Fibroblast of the aortic adventitia (primary cell): ENCODE data around the gene CPVL. TPM values are rescaled to one million over a fixed set of nuclear protein-coding genes. Genes with fewer than 3 reads are reported as not detected.

ENCODE experiments used
- DNase-seq: peaks from one replicate; pipeline ENCODE4 v3.0.0-alpha.2; 2010; ENCODE audit warnings: low read depth
- H3K4me3 ChIP-seq: 2 replicates; pipeline ENCODE4 v1.5.1; 2011; ENCODE audit warnings: low read depth, mild to moderate bottlenecking, control low read depth, low read length, moderate library complexity
- CTCF ChIP-seq: IDR thresholded peaks from 2 replicates; pipeline ENCODE4 v1.5.1; 2011; ENCODE audit warnings: mild to moderate bottlenecking, low read length, control low read depth, inconsistent platforms; ENCODE audit not compliant: insufficient read depth
- total RNA-seq: library from RNA; depleted of rRNA; stranded (reverse); fragments of >200 nt; gene quantifications from 2 replicates; pipeline ENCODE4 v1.2.3, GENCODE V29; 2012; ENCODE audit warnings: low replicate concordance

CPVL gene
- total RNA-seq, 1 donor, result 0.54 TPM

- no peak overlapping the region for H3K4me3 ChIP-seq
- DNase-seq, result no peak
- no peak for TF ChIP-seq CTCF
These were observed 168.5 kb downstream of the CPVL start for GRCh38 chr7:28977881-28978280.

- no peak for DNase-seq
- H3K4me3 ChIP-seq, result no peak overlapping the region
- no peak for TF ChIP-seq CTCF
These were observed 170.3 kb downstream of the CPVL start for GRCh38 chr7:28976022-28976421.

GRCh38 chr7:28973591-28973990, 172.7 kb downstream of the CPVL start:
- H3K4me3 ChIP-seq, result no peak overlapping the region
- no peak for TF ChIP-seq CTCF
- DNase-seq, result no peak

GRCh38 chr7:28964056-28964455, 182.3 kb downstream of the CPVL start:
- H3K4me3 ChIP-seq, result no peak overlapping the region
- no peak for TF ChIP-seq CTCF
- no peak for DNase-seq

- no peak for DNase-seq
- no peak for TF ChIP-seq CTCF
- H3K4me3 ChIP-seq, result no peak overlapping the region
These were observed 184.4 kb downstream of the CPVL start for GRCh38 chr7:28961972-28962371.

- H3K4me3 ChIP-seq, result no peak overlapping the region
- DNase-seq, result no peak
- no peak for TF ChIP-seq CTCF
These were observed 186.1 kb downstream of the CPVL start for GRCh38 chr7:28960071-28960840.

GRCh38 chr7:28958980-28959347, 187.4 kb downstream of the CPVL start:
- no peak for DNase-seq
- no peak for TF ChIP-seq CTCF
- H3K4me3 ChIP-seq, result no peak overlapping the region
